Activated CD4-positive, alpha-beta T cell treated with anti-CD3 and anti-CD28 coated beads, Interleukin-2, amount 50 U/mL, for 24 hours (primary cell): ENCODE measurements around the gene FOXD4L6.
"Not testable (repeated sequence)": the region's sequence is repeated elsewhere in the genome, so short reads cannot be mapped to it uniquely, and the experiment has no call there.

ENCODE experiments used
- DNase-seq, 2 donors: peaks; one replicate each; pipeline ENCODE4 v3.0.0-alpha.2; 2020; ENCODE audit warnings: low read depth in 1 of 2, low spot score in 1 of 2

The FOXD4L6 gene

GRCh38 chr9:41100508-41100907 is 28.0 kb downstream of the FOXD4L6 start:
- not testable (repeated sequence) for DNase-seq

DNA sequence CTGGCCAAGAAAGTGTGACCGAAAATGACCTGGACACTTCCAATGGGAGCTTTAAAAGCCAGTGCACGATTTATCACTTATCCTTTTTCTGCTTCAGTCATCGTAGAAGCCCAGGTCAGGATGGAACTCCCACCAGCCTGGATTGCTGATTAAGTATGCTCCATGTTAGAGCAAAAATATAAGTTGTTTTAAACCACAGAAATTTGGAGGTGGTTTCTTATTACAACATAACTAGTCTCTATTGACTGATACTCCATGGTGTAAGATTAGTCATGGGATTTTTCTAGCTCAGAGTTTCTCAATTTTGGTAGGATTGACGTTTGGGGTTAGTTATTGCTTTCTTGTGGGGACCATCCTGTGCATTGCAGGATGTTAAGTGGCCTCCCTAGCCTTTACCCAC is 29.7 kb downstream of the FOXD4L6 start:
- not testable (repeated sequence) for DNase-seq

DNA sequence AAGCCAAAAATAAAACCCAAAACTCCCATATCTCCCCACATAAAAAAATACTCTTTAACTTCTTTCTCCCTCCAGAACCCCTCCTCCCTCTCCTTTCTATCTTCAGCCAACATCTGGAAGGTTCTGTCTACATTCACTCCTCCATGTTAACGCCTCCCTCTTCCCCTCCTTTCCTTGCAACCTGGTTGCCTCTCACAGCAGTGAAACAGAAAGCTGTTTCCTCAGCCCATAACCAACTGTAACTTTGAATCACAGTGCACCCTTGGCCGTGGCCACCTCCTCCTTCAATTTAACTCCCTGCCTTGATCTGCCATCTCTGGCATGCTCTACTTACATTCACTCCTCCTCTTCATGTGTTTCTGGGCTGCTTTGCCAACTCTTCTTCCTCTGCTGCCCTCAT is 33.4 kb downstream of the FOXD4L6 start:
- not testable (repeated sequence) for DNase-seq

DNA sequence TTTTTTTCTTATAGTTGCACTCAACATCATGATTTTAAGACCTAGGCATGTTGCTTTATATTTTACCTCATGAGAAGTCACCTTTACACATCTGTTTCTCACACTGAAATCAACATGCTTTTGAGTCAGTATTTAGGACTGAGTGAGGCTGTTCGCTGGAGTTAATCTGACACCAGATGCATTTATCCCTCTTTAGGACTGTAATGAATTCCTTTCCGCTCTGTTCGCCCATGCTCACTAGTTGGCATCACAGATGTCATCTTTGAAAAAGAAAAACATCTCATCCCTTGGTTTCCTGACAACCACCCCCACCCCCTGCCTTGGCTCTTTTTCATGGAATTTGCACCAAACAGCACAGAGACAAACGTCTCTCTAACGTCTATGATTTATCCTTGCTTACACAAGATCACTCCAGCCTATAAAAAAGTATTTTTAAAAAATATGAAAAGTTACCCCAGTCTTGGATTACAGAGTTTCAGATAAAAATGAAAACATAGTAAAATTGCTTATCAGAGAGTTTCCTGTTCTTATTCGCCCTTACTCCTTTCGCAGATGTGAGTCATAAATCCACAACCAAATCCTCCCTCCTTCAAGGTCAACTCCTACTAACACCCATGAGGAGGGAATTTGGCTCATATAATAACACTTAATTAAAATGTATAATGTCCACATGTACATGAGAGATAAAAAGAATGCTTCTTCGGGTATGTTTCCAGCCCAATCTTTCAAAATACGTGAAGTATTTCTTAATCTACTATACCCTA is 34.3 kb downstream of the FOXD4L6 start:
- not testable (repeated sequence) for DNase-seq

DNA sequence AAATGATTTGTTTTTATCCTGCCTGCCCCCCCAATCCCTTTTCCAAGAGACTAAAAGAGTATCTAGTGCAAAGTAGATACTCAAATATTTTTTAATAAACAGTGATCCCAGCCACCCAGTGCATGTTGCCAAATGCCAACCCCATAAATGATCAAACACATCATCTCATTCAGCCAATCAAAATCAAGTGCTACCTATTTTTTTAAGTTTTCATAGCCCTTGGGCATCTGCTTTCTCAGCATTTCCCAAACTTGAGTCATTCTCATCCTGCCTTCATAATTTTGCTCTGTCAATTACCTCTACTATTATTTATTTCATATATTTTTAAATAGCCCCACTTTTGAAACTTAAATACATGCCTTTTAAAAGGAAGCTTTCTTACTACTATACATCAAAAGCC is 37.6 kb downstream of the FOXD4L6 start:
- DNase-seq = not testable (repeated sequence)

- not testable (repeated sequence) for DNase-seq
Observed at GRCh38 chr9:41090386-41090785, 38.1 kb downstream of the FOXD4L6 start.

GRCh38 chr9:41088450-41089059 is 39.9 kb downstream of the FOXD4L6 start:
- not testable (repeated sequence) for DNase-seq

DNA sequence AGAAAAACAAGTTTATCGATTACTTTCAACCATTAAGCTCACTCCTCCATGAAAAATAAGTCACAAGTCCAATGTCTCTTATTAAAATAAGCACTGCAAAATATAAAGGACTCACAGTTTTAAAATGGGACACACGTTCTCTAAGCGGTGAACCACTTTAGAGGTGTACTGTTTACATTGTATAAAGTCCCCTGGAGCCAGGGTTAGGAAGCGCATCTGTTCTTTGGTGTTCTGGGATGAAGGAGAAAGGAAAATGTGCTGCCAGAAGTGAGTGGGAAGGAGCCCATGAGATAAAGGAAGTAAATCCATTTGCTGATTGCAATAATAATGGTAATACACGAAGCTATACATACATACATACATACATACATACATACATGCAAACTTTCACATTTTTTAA is 40.6 kb downstream of the FOXD4L6 start:
- DNase-seq = not testable (repeated sequence)

DNA sequence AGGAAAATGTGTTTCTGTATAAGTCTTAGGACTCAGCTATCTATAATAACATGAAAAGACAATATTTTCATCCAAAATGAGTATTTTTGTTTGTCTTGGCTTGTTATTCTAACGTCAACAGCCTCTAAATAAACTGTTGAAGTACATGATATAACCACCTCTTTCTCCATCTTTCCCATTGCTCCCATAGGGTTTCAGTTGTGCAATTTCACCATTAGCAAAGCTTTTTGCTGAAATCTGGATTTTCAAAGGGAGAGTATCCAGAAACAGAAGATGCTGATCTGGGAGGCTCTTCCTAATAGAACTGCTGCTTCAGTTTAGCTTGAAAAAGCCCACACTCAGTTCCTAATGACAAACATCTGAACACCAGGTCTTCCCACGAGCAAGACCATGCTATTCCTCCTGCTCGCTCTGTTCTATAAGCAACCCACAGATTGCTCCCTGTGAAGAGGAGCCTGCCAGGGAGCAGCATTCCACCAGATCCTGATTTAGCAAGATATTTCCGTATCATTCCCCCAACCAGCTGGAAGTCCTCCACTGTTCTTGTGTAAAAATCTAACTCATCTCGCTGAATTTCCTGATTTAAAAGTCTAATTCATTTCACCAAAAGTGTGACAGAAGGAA is 41.2 kb downstream of the FOXD4L6 start:
- not testable (repeated sequence) for DNase-seq

DNA sequence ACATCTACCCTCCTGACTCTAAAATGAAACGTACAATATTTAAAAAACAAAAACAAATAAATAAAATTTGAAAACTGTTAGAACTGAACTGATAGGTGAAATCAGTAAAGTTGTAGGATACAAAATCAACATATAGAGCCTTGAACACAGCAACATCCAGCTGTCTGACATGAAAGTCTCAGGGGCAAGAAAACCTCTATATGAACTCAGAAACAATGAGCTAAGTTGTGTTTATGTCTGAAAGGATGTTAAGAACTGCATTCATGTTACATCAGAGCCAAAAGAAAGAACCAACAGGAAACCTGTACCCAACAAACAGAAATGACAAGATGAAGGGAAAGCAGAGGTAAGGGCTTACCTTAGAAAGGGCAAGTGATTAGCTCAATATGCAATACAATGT is 41.8 kb downstream of the FOXD4L6 start:
- not testable (repeated sequence) for DNase-seq

GRCh38 chr9:41086215-41086614 is 42.3 kb downstream of the FOXD4L6 start:
- DNase-seq = not testable (repeated sequence)

- DNase-seq = not testable (repeated sequence)
Observed at GRCh38 chr9:41082358-41082757, 46.1 kb downstream of the FOXD4L6 start.

- not testable (repeated sequence) for DNase-seq
Observed at GRCh38 chr9:41079464-41079863, 49.0 kb downstream of the FOXD4L6 start.

DNA sequence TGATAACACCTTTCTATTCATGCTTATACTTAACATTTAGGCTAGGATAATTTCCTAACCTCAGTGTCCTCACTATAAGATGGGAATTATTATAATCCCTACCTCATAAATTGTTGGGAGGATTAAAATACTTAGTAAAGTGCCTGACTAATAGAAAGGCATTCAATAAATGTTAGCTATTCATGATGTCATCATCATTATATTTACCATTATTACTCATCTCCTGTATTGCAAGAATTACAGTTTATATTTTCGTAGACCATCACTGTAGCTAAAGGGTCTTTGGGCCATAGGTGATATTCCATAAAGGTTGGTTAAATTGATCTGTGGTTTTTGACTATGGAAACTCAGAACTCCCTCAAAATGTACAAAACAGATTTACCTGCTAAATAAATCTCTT is 50.9 kb downstream of the FOXD4L6 start:
- DNase-seq = not testable (repeated sequence)
